Liver (tissue), 3 donors: Measurements from ENCODE around the gene ZFYVE27.

Source experiments
- ATF3 ChIP-seq: IDR thresholded peaks from 2 replicates; pipeline ENCODE4 v1.6.1; 2016; ENCODE audit warnings: antibody characterized with exemption
- CTCF ChIP-seq: fragments of 150-350 bp; IDR thresholded peaks from 2 replicates; pipeline ENCODE4 v1.5.1; 2017; ENCODE audit warnings: improper control_type of control experiment, low read depth, low read length; ENCODE audit not compliant: missing input control
- EGR1 ChIP-seq, 2 donors: IDR thresholded peaks; 2 replicates each; pipeline ENCODE4 v1.6.1; 2016 to 2018; ENCODE audit warnings: antibody characterized with exemption in 2 of 2, low read depth in 2 of 2
- GABPA ChIP-seq, 2 donors: IDR thresholded peaks in 1 of 2; conservative IDR thresholded peaks in 1 of 2; 2 replicates each; pipeline ENCODE4 v1.6.1; 2016; ENCODE audit warnings: antibody characterized with exemption in 2 of 2, mild to moderate bottlenecking in 1 of 2, moderate library complexity in 1 of 2
- HNF4A ChIP-seq, 2 donors: conservative IDR thresholded peaks; 2 replicates each; pipeline ENCODE4 v1.6.1; 2016; ENCODE audit warnings: antibody characterized with exemption in 2 of 2, mild to moderate bottlenecking in 2 of 2
- JUND ChIP-seq, 2 donors: IDR thresholded peaks; 2 replicates each; pipeline ENCODE4 v1.6.1; 2016; ENCODE audit warnings: antibody characterized with exemption in 2 of 2
- MAX ChIP-seq: IDR thresholded peaks from 2 replicates; pipeline ENCODE4 v1.6.1; 2016; ENCODE audit warnings: antibody characterized with exemption
- NR2F2 ChIP-seq: IDR thresholded peaks from 2 replicates; pipeline ENCODE4 v1.6.1; 2016; ENCODE audit warnings: antibody characterized with exemption
- RAD21 ChIP-seq, 2 donors: IDR thresholded peaks; 2 replicates each; pipeline ENCODE4 v1.6.1; 2016; ENCODE audit warnings: antibody characterized with exemption in 2 of 2, mild to moderate bottlenecking in 2 of 2
- REST ChIP-seq: IDR thresholded peaks from 2 replicates; pipeline ENCODE4 v1.6.1; 2016; ENCODE audit warnings: antibody characterized with exemption, mild to moderate bottlenecking
- SP1 ChIP-seq: IDR thresholded peaks from 2 replicates; pipeline ENCODE4 v1.6.1; 2018; ENCODE audit warnings: antibody characterized with exemption, mild to moderate bottlenecking
- TAF1 ChIP-seq: conservative IDR thresholded peaks from 2 replicates; pipeline ENCODE4 v1.6.1; 2016; ENCODE audit warnings: antibody characterized with exemption, mild to moderate bottlenecking
- YY1 ChIP-seq: IDR thresholded peaks from 2 replicates; pipeline ENCODE4 v1.6.1; 2016; ENCODE audit warnings: antibody characterized with exemption, mild to moderate bottlenecking
- TF ChIP-seq, protein P1 (sequence below): IDR thresholded peaks from 2 replicates; pipeline ENCODE4 v1.6.1; 2016; ENCODE audit warnings: antibody characterized with exemption
- donor health status: healthy.
- donor health status: healthy.

- TF ChIP-seq SP1 (no peak), CTCF (no peak), JUND (IDR thresholded peaks at IDR 0.05) (no peak), TAF1 (no peak), RAD21 (IDR thresholded peaks at IDR 0.05) (no peak), NR2F2 (no peak), REST (no peak), YY1 (no peak), MAX (no peak), HNF4A (conservative IDR thresholded peaks at IDR 0.05) (no peak), GABPA (IDR thresholded peaks at IDR 0.05 in 1 of 2, conservative IDR thresholded peaks at IDR 0.05 in 1 of 2) (no peak), EGR1 (IDR thresholded peaks at IDR 0.05; ENCODE audit: low read depth in 2 of 2) (no peak), ATF3 (no peak)
- TF ChIP-seq, protein P1, sequence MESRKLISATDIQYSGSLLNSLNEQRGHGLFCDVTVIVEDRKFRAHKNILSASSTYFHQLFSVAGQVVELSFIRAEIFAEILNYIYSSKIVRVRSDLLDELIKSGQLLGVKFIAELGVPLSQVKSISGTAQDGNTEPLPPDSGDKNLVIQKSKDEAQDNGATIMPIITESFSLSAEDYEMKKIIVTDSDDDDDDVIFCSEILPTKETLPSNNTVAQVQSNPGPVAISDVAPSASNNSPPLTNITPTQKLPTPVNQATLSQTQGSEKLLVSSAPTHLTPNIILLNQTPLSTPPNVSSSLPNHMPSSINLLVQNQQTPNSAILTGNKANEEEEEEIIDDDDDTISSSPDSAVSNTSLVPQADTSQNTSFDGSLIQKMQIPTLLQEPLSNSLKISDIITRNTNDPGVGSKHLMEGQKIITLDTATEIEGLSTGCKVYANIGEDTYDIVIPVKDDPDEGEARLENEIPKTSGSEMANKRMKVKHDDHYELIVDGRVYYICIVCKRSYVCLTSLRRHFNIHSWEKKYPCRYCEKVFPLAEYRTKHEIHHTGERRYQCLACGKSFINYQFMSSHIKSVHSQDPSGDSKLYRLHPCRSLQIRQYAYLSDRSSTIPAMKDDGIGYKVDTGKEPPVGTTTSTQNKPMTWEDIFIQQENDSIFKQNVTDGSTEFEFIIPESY: no peak
These were observed 7.9 kb upstream of the ZFYVE27 start for GRCh38 chr10:97729014-97729413.
